Cortex of kidney (tissue), 1 donor: ENCODE results near the gene PRR36.
"Not testable (repeated sequence)": the region's sequence is repeated elsewhere in the genome, so short reads cannot be mapped to it uniquely, and the experiment has no call there.

Experiments
- DNase-seq: peaks from one replicate; lab custom pipeline; 2025; lab: John Stamatoyannopoulos, UW

The PRR36 gene

DNA sequence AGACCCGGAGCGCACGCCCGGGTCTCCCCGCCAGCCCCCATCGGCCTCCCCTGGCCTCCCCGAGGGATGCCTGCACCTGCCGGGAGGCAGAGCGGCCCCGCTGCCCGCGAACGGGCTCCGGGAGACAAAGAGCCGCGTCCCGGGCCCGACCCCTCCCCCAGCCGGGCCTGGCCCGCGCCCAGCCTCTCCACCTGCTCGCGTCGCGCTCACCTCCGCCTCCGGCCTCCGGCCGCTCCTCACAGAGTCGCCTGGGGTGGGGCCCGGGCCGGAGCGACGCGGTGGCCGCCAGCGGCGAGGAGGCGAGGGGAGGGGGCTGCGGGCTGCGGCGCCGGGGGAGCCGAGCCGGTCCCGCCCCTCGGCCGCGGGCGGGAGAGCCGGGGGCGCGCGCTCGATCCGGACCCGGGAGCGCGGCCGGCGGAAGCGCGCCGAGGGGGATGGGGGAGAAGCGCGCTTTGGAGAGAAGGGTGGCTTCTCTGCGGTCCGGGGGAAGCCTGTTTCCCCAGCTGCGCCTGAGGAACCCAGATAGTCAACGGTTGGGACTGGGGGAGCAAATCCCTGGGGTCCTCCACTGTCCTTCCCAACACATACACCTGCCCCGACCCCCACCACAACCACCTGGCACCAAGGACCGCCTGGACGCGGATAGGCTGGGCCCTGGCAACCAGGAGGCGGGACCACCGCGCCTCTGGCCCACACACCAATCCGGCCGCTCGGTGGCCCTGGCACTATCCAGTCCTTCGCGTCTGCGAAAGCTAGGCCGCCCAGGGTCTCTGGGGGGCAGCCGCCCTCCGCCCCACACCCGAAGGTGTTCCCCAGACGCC lies at the start of gene PRR36:
Gene PRR36 (minus strand): TSS at position 315 of the 821 bp plus-strand sequence. CDS start 701 bp downstream, outside the sequence.
- DNase-seq: no peak

GRCh38 chr19:7923295-7924191 lies 49.4 kb upstream of the PRR36 start:
- no peak for DNase-seq

DNA sequence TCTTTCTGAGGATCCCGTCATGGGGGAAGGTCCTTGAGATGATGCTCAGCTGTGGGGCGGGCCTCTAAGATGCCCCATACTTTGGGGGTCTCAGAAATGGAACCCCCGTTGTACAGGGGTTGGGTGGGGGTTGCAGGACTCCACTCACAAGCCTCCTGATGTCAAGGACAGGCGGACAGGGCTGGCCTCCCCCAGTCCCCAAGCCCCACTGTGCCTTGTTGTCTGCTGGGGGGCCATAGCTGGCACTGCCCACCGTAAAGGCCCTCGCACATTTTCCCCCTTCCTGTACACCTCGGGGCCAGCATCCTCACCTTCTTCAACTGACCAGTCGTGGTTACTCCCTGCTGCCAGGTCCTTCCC lies 48.6 kb upstream of the PRR36 start:
- no peak for DNase-seq

DNA sequence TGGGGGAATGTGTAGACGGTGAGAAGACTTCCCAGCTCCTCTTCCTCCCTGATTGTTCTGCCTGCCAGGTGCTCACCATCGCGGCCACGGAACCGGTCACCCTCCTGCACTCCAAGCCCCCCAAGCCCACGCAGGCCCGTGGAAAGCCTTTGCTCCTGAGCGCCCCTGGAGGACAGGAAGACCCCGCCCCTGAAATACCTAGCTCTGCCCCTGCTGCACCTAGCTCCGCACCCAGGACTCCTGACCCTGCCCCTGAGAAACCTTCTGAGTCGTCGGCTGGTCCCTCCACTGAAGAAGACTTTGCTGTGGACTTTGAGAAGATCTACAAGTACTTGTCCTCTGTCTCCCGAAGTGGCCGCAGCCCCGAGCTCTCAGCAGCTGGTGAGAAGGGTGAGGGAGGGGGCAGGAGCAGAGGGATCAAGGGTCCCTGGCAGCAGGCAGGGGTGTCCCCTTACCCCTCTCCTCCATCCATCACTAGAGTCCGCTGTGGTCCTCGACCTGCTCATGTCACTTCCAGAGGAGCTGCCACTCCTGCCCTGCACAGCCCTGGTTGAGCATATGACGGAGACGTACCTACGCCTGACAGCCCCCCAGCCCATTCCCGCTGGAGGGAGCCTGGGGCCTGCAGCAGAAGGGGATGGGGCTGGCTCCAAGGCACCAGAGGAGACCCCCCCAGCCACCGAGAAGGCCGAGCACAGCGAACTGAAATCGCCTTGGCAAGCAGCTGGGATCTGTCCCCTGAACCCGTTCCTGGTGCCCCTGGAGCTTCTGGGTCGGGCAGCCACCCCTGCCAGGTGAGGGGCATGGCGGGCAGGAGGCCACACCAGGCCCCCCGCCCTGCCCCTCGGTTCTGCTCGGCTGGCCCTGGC lies 48.0 kb upstream of the PRR36 start:
- DNase-seq: no peak

- no peak for DNase-seq
Observed at GRCh38 chr19:7921302-7921966, 47.2 kb upstream of the PRR36 start.

- no peak for DNase-seq
Observed at GRCh38 chr19:7920519-7921301, 46.5 kb upstream of the PRR36 start.

DNA sequence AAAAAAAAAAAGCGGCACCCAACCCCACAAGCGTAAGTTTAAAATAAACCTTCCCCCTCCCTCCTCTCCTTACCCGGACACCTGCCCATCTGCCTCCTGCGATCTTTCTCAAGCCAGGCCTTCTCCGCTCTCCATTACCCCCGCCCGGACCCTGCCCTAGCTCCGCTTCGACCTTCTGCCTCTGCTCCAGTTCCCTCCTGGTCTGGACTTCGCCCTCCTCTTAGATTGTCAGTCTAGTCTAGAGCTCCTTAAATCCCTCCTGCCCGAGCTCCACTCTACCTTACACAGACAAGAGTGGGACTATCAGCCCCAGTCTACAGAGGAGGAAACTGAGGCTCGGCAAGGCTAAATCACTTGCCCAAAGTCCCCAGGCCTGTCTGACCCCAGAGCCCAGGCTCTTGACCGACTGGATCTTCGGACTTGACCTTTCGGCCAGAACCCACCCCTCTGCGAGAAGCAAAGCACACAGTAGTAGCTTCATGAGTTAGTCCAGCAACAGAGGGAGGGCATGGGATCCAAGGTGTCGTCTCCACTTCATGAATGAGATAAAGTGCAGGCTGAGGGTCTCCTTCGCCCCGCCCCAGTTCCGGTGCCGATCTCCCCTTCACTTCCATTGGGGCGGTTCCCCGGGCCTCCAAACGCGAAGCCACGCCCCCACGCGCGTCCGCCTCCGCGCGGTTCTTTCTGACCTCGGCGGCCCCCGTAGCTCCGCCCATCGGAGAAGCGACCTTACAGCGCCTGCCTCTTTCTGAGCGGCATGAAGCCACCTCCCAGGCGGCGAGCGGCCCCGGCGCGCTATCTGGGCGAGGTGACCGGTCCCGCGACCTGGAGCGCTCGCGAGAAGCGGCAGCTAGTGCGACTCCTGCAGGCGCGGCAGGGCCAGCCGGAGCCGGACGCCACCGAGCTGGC lies 45.7 kb upstream of the PRR36 start, which contains the start of gene SNAPC2:
Gene SNAPC2 (plus strand): TSS at position 729 of the 909 bp plus-strand sequence. CDS start 29 bp downstream, at position 758.
- no peak for DNase-seq

- DNase-seq: no peak
Observed at GRCh38 chr19:7918615-7919421, 44.6 kb upstream of the PRR36 start.

GRCh38 chr19:7918062-7918614 lies 43.9 kb upstream of the PRR36 start:
- DNase-seq: not testable (repeated sequence)

- no peak for DNase-seq
Observed at GRCh38 chr19:7917267-7918061, 43.3 kb upstream of the PRR36 start.

DNA sequence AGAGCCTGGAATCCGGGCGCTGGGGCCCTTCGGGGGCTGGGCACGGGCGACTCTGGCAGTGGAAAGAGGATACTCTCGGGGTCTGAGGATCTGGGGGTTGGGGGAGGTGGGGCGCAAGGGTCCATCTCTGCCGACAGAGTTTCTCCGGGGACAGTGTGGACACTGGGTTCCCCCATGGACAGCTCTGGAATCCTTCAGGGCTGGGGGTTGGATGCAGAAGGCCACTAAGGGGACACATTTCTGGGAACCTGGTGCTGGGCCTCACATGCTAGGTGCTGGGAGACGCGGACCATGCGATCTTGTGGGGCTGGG lies 42.7 kb upstream of the PRR36 start:
- DNase-seq: no peak

- no peak for DNase-seq
Observed at GRCh38 chr19:7916103-7916954, 42.1 kb upstream of the PRR36 start.

DNA sequence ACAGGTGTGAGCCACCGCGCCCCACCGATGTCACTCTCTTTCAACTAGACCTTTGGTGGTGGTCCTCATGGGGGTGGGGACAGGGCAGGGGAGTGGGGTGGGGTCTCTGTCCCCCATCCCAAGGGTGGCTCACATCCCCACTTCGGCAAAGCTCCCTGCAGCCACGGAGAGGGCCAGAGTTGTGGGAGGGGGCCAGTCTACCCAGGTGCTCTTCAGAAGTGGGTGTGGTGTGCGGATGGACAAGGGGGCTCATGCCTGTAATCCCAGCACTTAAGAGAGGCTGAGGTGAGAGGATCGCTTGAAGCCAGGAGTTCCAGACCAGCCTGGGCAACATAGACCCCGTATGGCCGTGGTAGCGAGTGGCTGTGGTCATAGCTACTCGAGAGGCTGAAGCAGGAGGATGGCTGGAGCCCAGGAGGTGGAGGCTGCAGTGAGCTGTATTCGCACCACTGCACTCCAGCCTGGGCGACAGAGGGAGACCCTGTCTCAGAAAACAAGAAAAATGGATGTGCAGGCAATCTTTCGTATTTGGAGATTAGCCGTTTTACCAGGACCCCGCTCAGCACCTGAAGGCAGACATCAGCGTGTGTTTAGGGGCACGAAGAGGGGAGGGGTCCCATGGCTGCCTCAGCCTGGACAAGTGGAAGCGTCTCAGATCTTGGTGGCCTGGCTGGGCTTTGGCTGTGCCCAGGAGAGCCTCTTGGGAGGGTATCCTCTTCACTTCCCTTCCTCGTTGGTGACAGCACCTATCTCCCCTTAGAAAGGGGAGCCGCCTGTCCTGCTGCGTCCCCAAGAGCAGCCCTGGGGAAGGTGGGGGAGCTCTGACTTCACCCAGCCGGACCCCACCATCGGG lies 41.3 kb upstream of the PRR36 start:
- DNase-seq: no peak

DNA sequence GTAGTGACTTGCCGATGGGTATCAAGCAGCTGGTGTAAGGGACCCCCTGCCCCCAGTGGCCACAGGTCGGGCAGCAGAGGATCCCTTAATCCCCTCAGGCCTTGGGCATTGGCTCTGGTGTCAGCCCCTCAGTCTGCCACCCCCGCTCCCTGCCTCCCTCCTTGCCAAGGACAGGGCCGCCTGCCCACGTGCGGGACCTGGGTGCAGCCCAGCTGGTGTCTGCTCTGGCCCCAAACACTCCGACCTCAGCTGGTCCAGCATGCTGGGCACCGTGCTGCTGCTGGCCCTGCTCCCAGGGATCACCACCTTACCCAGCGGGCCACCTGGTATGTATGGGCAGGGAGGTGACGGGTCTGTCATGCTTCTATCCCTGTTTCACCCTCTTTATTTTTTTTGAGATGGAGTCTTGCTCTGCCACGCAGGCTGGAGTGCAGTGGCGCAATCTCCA lies 40.4 kb upstream of the PRR36 start, which contains the start of gene TGFBR3L:
Gene TGFBR3L (plus strand): TSS at position 233 of the 448 bp plus-strand sequence.
- DNase-seq: no peak

- no peak for DNase-seq
Observed at GRCh38 chr19:7914099-7914498, 39.9 kb upstream of the PRR36 start.
